Measurements from ENCODE around the gene MAN2B2.

Gene MAN2B2

GRCh38 chr4:6549890-6550620 lies 24.9 kb upstream of the MAN2B2 start:
- no peak for TF ChIP-seq CTCF (IDR thresholded peaks at IDR 0.05; ENCODE audit: insufficient read depth, missing control alignments)
- no peak for DNase-seq (ENCODE audit: insufficient read length, low spot score)
- FAIRE-seq: no peak

- DNase-seq (ENCODE audit: insufficient read length, low spot score) (no peak), FAIRE-seq (no peak)
- TF ChIP-seq CTCF (IDR thresholded peaks at IDR 0.05; ENCODE audit: insufficient read depth, missing control alignments): no peak
Observed at GRCh38 chr4:6550821-6551220, 24.2 kb upstream of the MAN2B2 start.

GRCh38 chr4:6551660-6552059 lies 23.3 kb upstream of the MAN2B2 start:
- no peak for TF ChIP-seq CTCF (IDR thresholded peaks at IDR 0.05; ENCODE audit: insufficient read depth, missing control alignments)
- no peak for FAIRE-seq
- DNase-seq (ENCODE audit: insufficient read length, low spot score): no peak

GRCh38 chr4:6555519-6555918 lies 19.5 kb upstream of the MAN2B2 start:
- DNase-seq (ENCODE audit: insufficient read length, low spot score) (no peak), FAIRE-seq (no peak)
- no peak for TF ChIP-seq CTCF (IDR thresholded peaks at IDR 0.05; ENCODE audit: insufficient read depth, missing control alignments)

- no peak for TF ChIP-seq CTCF (IDR thresholded peaks at IDR 0.05; ENCODE audit: insufficient read depth, missing control alignments)
- DNase-seq (ENCODE audit: insufficient read length, low spot score) (no peak), FAIRE-seq (no peak)
Observed at GRCh38 chr4:6556263-6556662, 18.7 kb upstream of the MAN2B2 start.

GRCh38 chr4:6557185-6557584 lies 17.8 kb upstream of the MAN2B2 start:
- DNase-seq (ENCODE audit: insufficient read length, low spot score) (no peak), FAIRE-seq (no peak)
- TF ChIP-seq CTCF (IDR thresholded peaks at IDR 0.05; ENCODE audit: insufficient read depth, missing control alignments): no peak

GRCh38 chr4:6557856-6558255 lies 17.1 kb upstream of the MAN2B2 start:
- DNase-seq (ENCODE audit: insufficient read length, low spot score): no peak
- FAIRE-seq: no peak
- no peak for TF ChIP-seq CTCF (IDR thresholded peaks at IDR 0.05; ENCODE audit: insufficient read depth, missing control alignments)
